Lung (tissue), 12 donors: ENCODE results near the gene GALNT9. TPM values are rescaled to one million over a fixed set of nuclear protein-coding genes. Genes with fewer than 3 reads are reported as not detected.

Source experiments
- ATAC-seq: fragments of 200-7000 bp; cut with Tn5 transposase; one replicate; pipeline ENCODE4 v1.9.1; 2020; ENCODE audit warnings: moderate number of reproducible peaks; ENCODE audit not compliant: insufficient read depth, low FRiP score
- DNase-seq, 3 donors: peaks; one replicate each; pipeline ENCODE4 v3.0.0-alpha.2; 2013 to 2017
- H3K27ac ChIP-seq, 2 donors: one replicate each; pipeline ENCODE4 v1.5.1; 2013; ENCODE audit warnings: mild to moderate bottlenecking in 2 of 2, moderate library complexity in 2 of 2, control low read depth in 1 of 2, inconsistent platforms in 1 of 2, low read depth in 1 of 2, low read length in 1 of 2
- H3K27me3 ChIP-seq, 3 donors: one replicate each; pipeline ENCODE4 v1.5.1; 2013; ENCODE audit warnings: low read length in 2 of 3; ENCODE audit not compliant: control insufficient read depth in 3 of 3, insufficient read depth in 3 of 3
- H3K36me3 ChIP-seq, 4 donors: one replicate each; pipeline ENCODE4 v1.5.1; 2013; ENCODE audit warnings: low read length in 4 of 4, mild to moderate bottlenecking in 1 of 4, moderate library complexity in 1 of 4; ENCODE audit not compliant: control insufficient read depth in 4 of 4, insufficient read depth in 4 of 4
- H3K4me1 ChIP-seq, 5 donors: one replicate each; pipeline ENCODE4 v1.5.1; 2013; ENCODE audit warnings: low read length in 5 of 5, mild to moderate bottlenecking in 2 of 5, moderate library complexity in 1 of 5; ENCODE audit not compliant: control insufficient read depth in 5 of 5, insufficient read depth in 5 of 5
- H3K4me3 ChIP-seq: one replicate; pipeline ENCODE4 v1.5.1; 2013; ENCODE audit warnings: mild to moderate bottlenecking, control low read depth, moderate library complexity
- H3K9ac ChIP-seq, 2 donors: one replicate each; pipeline ENCODE4 v1.5.1; 2013; ENCODE audit warnings: low read length in 2 of 2, control low read depth in 1 of 2; ENCODE audit not compliant: insufficient read depth in 1 of 2
- H3K9me3 ChIP-seq, 4 donors: one replicate each; pipeline ENCODE4 v1.5.1; 2013; ENCODE audit warnings: low read length in 3 of 4, mild to moderate bottlenecking in 1 of 4, moderate library complexity in 1 of 4; ENCODE audit not compliant: control insufficient read depth in 4 of 4, insufficient read depth in 3 of 4
- WGBS, 2 donors: extraction: QIAGEN DNeasy Blood & Tissue Kit; methylation state at CpG; one replicate each; pipeline ENCODE4 v1.1.7; 2013; 5-methylcytosine and 5-hydroxymethylcytosine counted together
- polyA plus RNA-seq, 2 donors: library from polyadenylated mRNA; stranded (reverse); fragments of 200-250 nt; gene quantifications; one replicate each; pipeline ENCODE4 v1.2.1, GENCODE V29; 2013
- total RNA-seq, 2 donors: library from RNA; depleted of rRNA in 1 of 2; stranded (reverse); fragments of >200 nt in 1 of 2; gene quantifications; one replicate each; pipeline ENCODE4 v1.2.1, GENCODE V29; 2014 to 2021
- TF ChIP-seq, protein P1 (sequence below): IDR thresholded peaks from 2 replicates; pipeline ENCODE4 v1.5.1; 2012; ENCODE audit warnings: mild to moderate bottlenecking; ENCODE audit errors: control extremely low read depth, extremely low read depth
- donor health status: control.
- donor health status: control.
- donor health status: Bipolar disorder and iron deficiency.
- donor health status: healthy.
- donor health status: DM: yes; HTN: yes; CAD: no.

The GALNT9 gene
- total and polyA plus RNA-seq, 4 donors: 0.13 to 1.7 (median 0.79) TPM

DNA sequence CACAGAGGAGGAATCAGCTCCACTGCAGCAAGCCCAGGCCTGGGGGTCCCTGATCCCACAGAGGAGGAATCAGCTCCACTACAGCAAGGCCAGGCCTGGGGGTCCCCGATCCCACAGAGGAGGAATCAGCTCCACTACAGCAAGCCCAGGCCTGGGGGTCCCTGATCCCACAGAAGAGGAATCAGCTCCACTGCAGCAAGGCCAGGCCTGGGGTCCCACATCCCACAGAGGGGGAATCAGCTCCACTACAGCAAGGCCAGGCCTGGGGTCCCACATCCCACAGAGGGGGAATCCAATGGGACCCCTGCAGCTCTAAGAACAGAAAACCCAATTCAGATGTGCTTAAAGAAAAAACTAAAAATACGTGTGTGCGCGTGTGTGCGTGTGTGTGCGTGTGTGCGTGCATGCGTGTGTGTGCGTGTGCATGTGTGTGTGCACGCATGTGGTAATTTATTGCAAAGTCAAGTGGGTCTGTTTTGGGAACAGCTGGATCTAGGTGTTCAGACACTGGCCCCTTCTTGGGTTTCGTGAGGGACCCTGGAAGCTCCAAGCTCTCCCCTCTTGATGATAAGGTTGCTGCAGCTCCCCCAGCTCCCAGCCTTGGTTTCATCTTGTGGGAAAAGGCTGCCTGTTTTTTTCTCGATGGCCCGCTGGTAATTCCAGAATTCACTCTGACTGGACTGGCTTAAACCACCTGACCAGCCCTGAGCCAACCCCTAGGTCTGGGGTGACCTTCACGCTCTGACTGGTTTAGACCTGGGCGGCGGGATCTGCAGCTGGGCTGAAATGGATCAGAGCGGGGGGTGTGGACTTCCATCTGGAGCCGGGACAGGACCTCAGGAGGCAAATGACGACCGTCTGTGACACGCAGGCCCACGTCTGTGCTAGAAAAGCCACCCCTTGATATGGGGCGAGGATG, 47.1 kb downstream of the GALNT9 start:
- peaks cover 0 to 8% (median 0%) of the 10 kb centered on the region in 4 donors for H3K9me3 ChIP-seq
- ATAC-seq: no peak
- no peak for DNase-seq
- peaks cover 0 to 65% (median 9%) of the 10 kb centered on the region in 5 donors for H3K4me1 ChIP-seq
- no peak overlapping the region for H3K9ac ChIP-seq
- TF ChIP-seq, protein P1, sequence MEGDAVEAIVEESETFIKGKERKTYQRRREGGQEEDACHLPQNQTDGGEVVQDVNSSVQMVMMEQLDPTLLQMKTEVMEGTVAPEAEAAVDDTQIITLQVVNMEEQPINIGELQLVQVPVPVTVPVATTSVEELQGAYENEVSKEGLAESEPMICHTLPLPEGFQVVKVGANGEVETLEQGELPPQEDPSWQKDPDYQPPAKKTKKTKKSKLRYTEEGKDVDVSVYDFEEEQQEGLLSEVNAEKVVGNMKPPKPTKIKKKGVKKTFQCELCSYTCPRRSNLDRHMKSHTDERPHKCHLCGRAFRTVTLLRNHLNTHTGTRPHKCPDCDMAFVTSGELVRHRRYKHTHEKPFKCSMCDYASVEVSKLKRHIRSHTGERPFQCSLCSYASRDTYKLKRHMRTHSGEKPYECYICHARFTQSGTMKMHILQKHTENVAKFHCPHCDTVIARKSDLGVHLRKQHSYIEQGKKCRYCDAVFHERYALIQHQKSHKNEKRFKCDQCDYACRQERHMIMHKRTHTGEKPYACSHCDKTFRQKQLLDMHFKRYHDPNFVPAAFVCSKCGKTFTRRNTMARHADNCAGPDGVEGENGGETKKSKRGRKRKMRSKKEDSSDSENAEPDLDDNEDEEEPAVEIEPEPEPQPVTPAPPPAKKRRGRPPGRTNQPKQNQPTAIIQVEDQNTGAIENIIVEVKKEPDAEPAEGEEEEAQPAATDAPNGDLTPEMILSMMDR: no peak
- 86 to 89% methylated on average over 23 of the region's 23 CpGs for WGBS, 2 donors
- H3K27ac ChIP-seq: no peak overlapping the region
- no peaks in the 10 kb centered on the region for H3K36me3 ChIP-seq
- H3K27me3 ChIP-seq: peaks cover 0 to 17% (median 4%) of the 10 kb centered on the region in 3 donors
- H3K4me3 ChIP-seq: no peak overlapping the region

GRCh38 chr12:132281038-132281437, 48.4 kb downstream of the GALNT9 start:
- Histone ChIP-seq H3K4me1 (peaks cover 0 to 70% (median 14%) of the 10 kb centered on the region in 5 donors), H3K36me3 (no peaks in the 10 kb centered on the region), H3K9ac (no peak overlapping the region), H3K4me3 (no peak overlapping the region), H3K27me3 (peaks cover 0 to 26% (median 4%) of the 10 kb centered on the region in 3 donors), H3K27ac (no peak overlapping the region), H3K9me3 (peaks cover 0 to 8% (median 0%) of the 10 kb centered on the region in 4 donors)
- TF ChIP-seq, protein P1: no peak
- ATAC-seq (no peak), DNase-seq (peak in 2 of 3 donors; percentile 29 to 46)
- 60 to 83% methylated on average over 19 of the region's 19 CpGs for WGBS, 2 donors

DNA sequence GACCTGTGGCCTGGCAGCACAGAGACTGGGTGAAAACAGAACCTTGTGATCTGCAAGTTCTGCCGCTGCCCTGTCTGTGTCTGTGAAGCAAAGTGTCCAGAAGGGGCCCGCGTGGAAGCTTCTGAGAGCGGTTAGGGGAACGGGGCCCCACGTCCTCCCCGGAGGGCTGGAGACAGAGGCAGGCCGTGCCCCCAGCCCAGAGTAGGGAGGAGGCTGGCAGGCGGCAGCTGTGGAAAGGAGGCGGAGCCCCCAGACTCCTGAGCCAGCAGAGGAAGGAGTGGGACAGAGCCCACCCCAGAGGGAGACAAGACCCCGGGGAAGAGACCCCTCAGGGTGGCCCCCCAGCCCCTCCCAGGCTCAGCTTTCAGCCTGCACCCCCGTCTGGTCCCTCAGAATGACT, 49.0 kb downstream of the GALNT9 start:
- ATAC-seq (no peak), DNase-seq (peak; percentile 54 to 73 (median 58))
- no peaks in the 10 kb centered on the region for H3K36me3 ChIP-seq
- no peak overlapping the region for H3K27ac ChIP-seq
- 30 to 42% methylated on average over 12 of the region's 12 CpGs for WGBS, 2 donors
- peaks cover 0 to 9% (median 0%) of the 10 kb centered on the region in 4 donors for H3K9me3 ChIP-seq
- peaks cover 0 to 65% (median 15%) of the 10 kb centered on the region in 5 donors for H3K4me1 ChIP-seq
- H3K4me3 ChIP-seq: no peak overlapping the region
- TF ChIP-seq, protein P1: no peak
- H3K27me3 ChIP-seq: peaks cover 0 to 23% (median 4%) of the 10 kb centered on the region in 3 donors
- H3K9ac ChIP-seq: no peak overlapping the region
